ENCODE results near the gene DIPK1A.

Gene DIPK1A

GRCh38 chr1:92851729-92852128, 109.5 kb downstream of the DIPK1A start:
- no peak overlapping the region for H3K4me3 ChIP-seq (ENCODE audit: low read depth in 1 of 2, low read length in 1 of 2)

GRCh38 chr1:92850019-92850418, 111.2 kb downstream of the DIPK1A start:
- peaks cover 29 to 31% of the 10 kb centered on the region in 2 experiments for H3K4me1 ChIP-seq (ENCODE audit: control insufficient read depth in 1 of 2, insufficient read depth in 1 of 2, low read depth in 1 of 2, low read length in 1 of 2)
- H3K9me3 ChIP-seq = no peaks in the 10 kb centered on the region
- H3K4me3 ChIP-seq (ENCODE audit: low read depth in 1 of 2, low read length in 1 of 2) = no peak overlapping the region
- no peaks in the 10 kb centered on the region for H3K27me3 ChIP-seq
- H3K36me3 ChIP-seq = no peaks in the 10 kb centered on the region
- no peak overlapping the region for H3K27ac ChIP-seq
- TF ChIP-seq CTCF (IDR thresholded peaks at IDR 0.05) = no peak

More at GRCh38 chr1:92851729-92852128, 109.5 kb downstream of the DIPK1A start:
- Histone ChIP-seq H3K4me1 (ENCODE audit: control insufficient read depth in 1 of 2, insufficient read depth in 1 of 2, low read depth in 1 of 2, low read length in 1 of 2) (peaks cover 29 to 31% of the 10 kb centered on the region in 2 experiments), H3K27me3 (no peaks in the 10 kb centered on the region), H3K9me3 (no peaks in the 10 kb centered on the region), H3K36me3 (no peaks in the 10 kb centered on the region), H3K27ac (no peak overlapping the region)
- TF ChIP-seq CTCF (IDR thresholded peaks at IDR 0.05) = no peak

GRCh38 chr1:92848201-92848600, 113.1 kb downstream of the DIPK1A start:
- Histone ChIP-seq H3K4me3 (ENCODE audit: low read depth in 1 of 2, low read length in 1 of 2) (no peak overlapping the region), H3K27me3 (no peaks in the 10 kb centered on the region), H3K27ac (no peak overlapping the region), H3K4me1 (ENCODE audit: control insufficient read depth in 1 of 2, insufficient read depth in 1 of 2, low read depth in 1 of 2, low read length in 1 of 2) (peaks cover 13 to 16% of the 10 kb centered on the region in 2 experiments), H3K9me3 (no peaks in the 10 kb centered on the region), H3K36me3 (peaks cover 14% of the 10 kb centered on the region)
- no peak for TF ChIP-seq CTCF (IDR thresholded peaks at IDR 0.05)

- TF ChIP-seq CTCF (IDR thresholded peaks at IDR 0.05) = no peak
- Histone ChIP-seq H3K9me3 (no peaks in the 10 kb centered on the region), H3K36me3 (peaks cover 37% of the 10 kb centered on the region), H3K27me3 (no peaks in the 10 kb centered on the region), H3K27ac (no peak overlapping the region), H3K4me1 (ENCODE audit: control insufficient read depth in 1 of 2, insufficient read depth in 1 of 2, low read depth in 1 of 2, low read length in 1 of 2) (no peaks in the 10 kb centered on the region), H3K4me3 (ENCODE audit: low read depth in 1 of 2, low read length in 1 of 2) (no peak overlapping the region)
Measured at GRCh38 chr1:92845908-92846307, 115.4 kb downstream of the DIPK1A start.

GRCh38 chr1:92844439-92844838, 116.8 kb downstream of the DIPK1A start:
- no peak for TF ChIP-seq CTCF (IDR thresholded peaks at IDR 0.05)
- Histone ChIP-seq H3K4me3 (ENCODE audit: low read depth in 1 of 2, low read length in 1 of 2) (no peak overlapping the region), H3K4me1 (ENCODE audit: control insufficient read depth in 1 of 2, insufficient read depth in 1 of 2, low read depth in 1 of 2, low read length in 1 of 2) (no peaks in the 10 kb centered on the region), H3K9me3 (no peaks in the 10 kb centered on the region), H3K27me3 (no peaks in the 10 kb centered on the region), H3K36me3 (peaks cover 50% of the 10 kb centered on the region), H3K27ac (no peak overlapping the region)

Measured in neutrophil (primary cell).